Measurements from ENCODE around the gene TJAP1. TPM values are rescaled to one million over a fixed set of nuclear protein-coding genes. Genes with fewer than 3 reads are reported as not detected.

TJAP1 gene
- total and polyA plus RNA-seq, 12 donors, result 13.0 to 29.7 (median 19.6) TPM

- no peaks in the 10 kb centered on the region for H3K9me3 ChIP-seq
- intact Hi-C loops (cut with DNase I), result loop anchor here in 1 of 10 donors (5.0 kb wide), 1 partner anchor 40 kb away; no protein-coding TSS in a partner anchor
- no peak for TF ChIP-seq CTCF (IDR thresholded peaks at IDR 0.05)
- DNase-seq (no peak), ATAC-seq (peak; percentile 35 to 74 (median 64))
- peak overlapping the region in 6 of 10 donors; percentile 71 to 90 (median 80) for H3K27ac ChIP-seq
- H3K27me3 ChIP-seq, result peaks cover 0 to 17% (median 5%) of the 10 kb centered on the region in 7 donors
- 31 to 47% methylated on average over 4 of the region's 4 CpGs for WGBS, 2 donors
- no peak overlapping the region for H3K4me3 ChIP-seq
- H3K4me1 ChIP-seq, result peaks cover 0 to 37% (median 5%) of the 10 kb centered on the region in 9 donors
- no peaks in the 10 kb centered on the region for H3K36me3 ChIP-seq
These were observed 9.6 kb upstream of the TJAP1 start for GRCh38 chr6:43467752-43468151.

- TF ChIP-seq CTCF (IDR thresholded peaks at IDR 0.05), result no peak
- Histone ChIP-seq H3K9me3 (no peaks in the 10 kb centered on the region), H3K36me3 (no peaks in the 10 kb centered on the region), H3K4me3 (no peak overlapping the region), H3K4me1 (peaks cover 0 to 37% (median 5%) of the 10 kb centered on the region in 9 donors), H3K27me3 (peaks cover 0 to 12% (median 4%) of the 10 kb centered on the region in 7 donors), H3K27ac (peak overlapping the region in 7 of 10 donors; percentile 39 to 90 (median 75))
- DNase-seq (no peak), ATAC-seq (peak in 5 of 8 donors; percentile 18 to 58 (median 26))
- intact Hi-C loops (cut with DNase I), result loop anchor here in 1 of 10 donors (5.0 kb wide), 1 partner anchor 39 kb away; no protein-coding TSS in a partner anchor
- 36 to 51% methylated on average over 4 of the region's 4 CpGs for WGBS, 2 donors
These were observed 9.1 kb upstream of the TJAP1 start for GRCh38 chr6:43468240-43468639.

GRCh38 chr6:43468748-43469681 lies 8.4 kb upstream of the TJAP1 start:
- ATAC-seq (peak; percentile 77 to 95 (median 88)), DNase-seq (peak; percentile 45 to 51)
- no peak overlapping the region for H3K4me3 ChIP-seq
- intact Hi-C loops (cut with DNase I), result loop anchor here in 1 of 10 donors (5.0 kb wide), 1 partner anchor 38 kb away; no protein-coding TSS in a partner anchor
- no peak for TF ChIP-seq CTCF (IDR thresholded peaks at IDR 0.05)
- H3K27me3 ChIP-seq, result peaks cover 0 to 6% (median 0%) of the 10 kb centered on the region in 7 donors
- peaks cover 0 to 37% (median 5%) of the 10 kb centered on the region in 9 donors for H3K4me1 ChIP-seq
- H3K36me3 ChIP-seq, result no peaks in the 10 kb centered on the region
- no peaks in the 10 kb centered on the region for H3K9me3 ChIP-seq
- WGBS, 2 donors, result 50 to 59% methylated on average over 13 of the region's 13 CpGs
- peak overlapping the region in 9 of 10 donors; percentile 28 to 90 (median 73) for H3K27ac ChIP-seq

GRCh38 chr6:43469947-43470346 lies 7.4 kb upstream of the TJAP1 start:
- TF ChIP-seq CTCF (IDR thresholded peaks at IDR 0.05), result no peak
- peaks cover 0 to 3% (median 0%) of the 10 kb centered on the region in 7 donors for H3K27me3 ChIP-seq
- no peak overlapping the region for H3K4me3 ChIP-seq
- peaks cover 0 to 37% (median 5%) of the 10 kb centered on the region in 9 donors for H3K4me1 ChIP-seq
- no peak for ATAC-seq
- intact Hi-C loops (cut with DNase I), result loop anchor here in 1 of 10 donors (5.0 kb wide), 1 partner anchor 37 kb away; no protein-coding TSS in a partner anchor
- peak overlapping the region in 3 of 10 donors; percentile 75 to 90 (median 87) for H3K27ac ChIP-seq
- no peaks in the 10 kb centered on the region for H3K36me3 ChIP-seq
- no peaks in the 10 kb centered on the region for H3K9me3 ChIP-seq
- 92 to 94% methylated on average over 7 of the region's 7 CpGs for WGBS, 2 donors
- no peak for DNase-seq

All from heart right ventricle (tissue), 16 donors.